Measurements from ENCODE around the gene RBBP8NL. TPM values are rescaled to one million over a fixed set of nuclear protein-coding genes. Genes with fewer than 3 reads are reported as not detected.
A peak's percentile ranks its signal among the peaks of the same experiment; 100 is the strongest.

Gene RBBP8NL
- total and polyA plus RNA-seq, 9 of the 15 experiments (the other 6 are each of a cell fraction or from before 2014, with no cell fraction given): not detected

- TF ChIP-seq ZFPM2 (CRISPR knock-in tag; IDR thresholded peaks at IDR 0.05) (no peak), CREB1 (IDR thresholded peaks at IDR 0.05) (no peak), CREB1 (CRISPR knock-in tag; IDR thresholded peaks at IDR 0.05) (peak; percentile 77), POLR2A (conservative IDR thresholded peaks at IDR 0.05) (peak; percentile 72), CGGBP1 (CRISPR knock-in tag; IDR thresholded peaks at IDR 0.05) (no peak), ELF2 (CRISPR knock-in tag; IDR thresholded peaks at IDR 0.05) (no peak), THRA (IDR thresholded peaks at IDR 0.05) (no peak), ELK3 (CRISPR knock-in tag; IDR thresholded peaks at IDR 0.05) (no peak), ATF4 (CRISPR knock-in tag; IDR thresholded peaks at IDR 0.05) (no peak), COPS2 (conservative IDR thresholded peaks at IDR 0.05) (no peak), HMBOX1 (IDR thresholded peaks at IDR 0.05) (no peak), LEF1 (IDR thresholded peaks at IDR 0.05) (no peak), KLF6 (CRISPR knock-in tag; IDR thresholded peaks at IDR 0.05; ENCODE audit: borderline replicate concordance) (no peak), OTX1 (CRISPR knock-in tag; IDR thresholded peaks at IDR 0.05) (no peak), ZNF316 (IDR thresholded peaks at IDR 0.05) (no peak), MCM2 (IDR thresholded peaks at IDR 0.05; ENCODE audit: low read depth) (no peak), CTCF (IDR thresholded peaks at IDR 0.05 in 2 of 3, conservative IDR thresholded peaks at IDR 0.05 in 1 of 3; ENCODE audit: insufficient read depth in 2 of 3, low read depth in 1 of 3, low read length in 3 of 3) (no peak), MAFF (IDR thresholded peaks at IDR 0.05; ENCODE audit: low read length) (no peak), HNRNPK (IDR thresholded peaks at IDR 0.05; ENCODE audit: low read depth, low read length, poor library complexity, severe bottlenecking) (no peak), ZNF263 (CRISPR knock-in tag; IDR thresholded peaks at IDR 0.05; ENCODE audit: borderline replicate concordance) (peak; percentile 75; the same call in 1 of the 2 replicates), RBM22 (IDR thresholded peaks at IDR 0.05; ENCODE audit: low read depth, low read length, poor library complexity, severe bottlenecking) (no peak), NFYB (IDR thresholded peaks at IDR 0.05; ENCODE audit: extremely low read depth, insufficient read length) (no peak), MEF2D (tag; conservative IDR thresholded peaks at IDR 0.05; ENCODE audit: low read depth) (no peak), MTA3 (IDR thresholded peaks at IDR 0.05; ENCODE audit: borderline replicate concordance) (no peak)
Measured at GRCh38 chr20:62476056-62476838, 48.9 kb upstream of the RBBP8NL start (continued).

Data from K562 (cell line).